HG02763 (cell line): ENCODE data around the gene IGSF22.

Experiments used
- ATAC-seq: cut with Tn5 transposase; IDR thresholded peaks from one replicate; pipeline ENCODE4 v1.9.1; 2021; ENCODE audit warnings: mild to moderate bottlenecking, moderate library complexity; ENCODE audit not compliant: unreplicated experiment

The IGSF22 gene

GRCh38 chr11:18726040-18726439 is at the start of gene IGSF22:
IGSF22 (minus strand) TSS chr11:18726188; CDS start chr11:18724236, 1,952 bp downstream.
- no peak for ATAC-seq

- ATAC-seq: no peak
Observed at GRCh38 chr11:18774801-18775200, 48.8 kb upstream of the IGSF22 start.

GRCh38 chr11:18773681-18774080 is 47.7 kb upstream of the IGSF22 start:
- ATAC-seq: no peak

GRCh38 chr11:18773104-18773503 is 47.1 kb upstream of the IGSF22 start:
- no peak for ATAC-seq

- no peak for ATAC-seq
Observed at GRCh38 chr11:18772211-18772610, 46.2 kb upstream of the IGSF22 start.

- ATAC-seq: no peak
Observed at GRCh38 chr11:18771266-18772035, 45.5 kb upstream of the IGSF22 start.

GRCh38 chr11:18770479-18771125 is 44.6 kb upstream of the IGSF22 start:
- ATAC-seq: peak; percentile 27

- ATAC-seq: peak; percentile 59
Observed at GRCh38 chr11:18769802-18770456, 43.9 kb upstream of the IGSF22 start.

GRCh38 chr11:18768978-18769377 is 43.0 kb upstream of the IGSF22 start:
- no peak for ATAC-seq

GRCh38 chr11:18768472-18768901 is 42.5 kb upstream of the IGSF22 start:
- peak; percentile 75 for ATAC-seq

- no peak for ATAC-seq
Observed at GRCh38 chr11:18766015-18766414, 40.0 kb upstream of the IGSF22 start.

GRCh38 chr11:18765554-18765953 is 39.6 kb upstream of the IGSF22 start:
- no peak for ATAC-seq

GRCh38 chr11:18761741-18762140 is 35.8 kb upstream of the IGSF22 start:
- no peak for ATAC-seq

GRCh38 chr11:18761144-18761543 is 35.2 kb upstream of the IGSF22 start:
- no peak for ATAC-seq

GRCh38 chr11:18757811-18758210 is 31.8 kb upstream of the IGSF22 start:
- no peak for ATAC-seq

- no peak for ATAC-seq
Observed at GRCh38 chr11:18756889-18757288, 30.9 kb upstream of the IGSF22 start.

- no peak for ATAC-seq
Observed at GRCh38 chr11:18754308-18754707, 28.3 kb upstream of the IGSF22 start.

- ATAC-seq: no peak
Observed at GRCh38 chr11:18752502-18752901, 26.5 kb upstream of the IGSF22 start.

GRCh38 chr11:18750944-18751343 is 25.0 kb upstream of the IGSF22 start:
- ATAC-seq: no peak

GRCh38 chr11:18749681-18750319 is 23.8 kb upstream of the IGSF22 start:
- no peak for ATAC-seq

GRCh38 chr11:18748766-18749365 is 22.9 kb upstream of the IGSF22 start:
- no peak for ATAC-seq
